AG04449 (cell line): ENCODE measurements around the gene PPM1K.

Experiments used
- CTCF ChIA-PET: fragments of 350-600 bp; formaldehyde crosslinking; extraction: SDS; loops from one replicate; lab custom pipeline; 2021; ENCODE audit warnings: antibody characterized with exemption; lab: Yijun Ruan, JAX
- POLR2A ChIA-PET: fragments of 400-600, 350-600 bp; formaldehyde crosslinking; extraction: SDS; loops from one replicate; lab custom pipeline; 2020; ENCODE audit warnings: antibody characterized with exemption, inconsistent platforms; lab: Yijun Ruan, JAX
- DNase-seq: peaks from one replicate; pipeline ENCODE4 v3.0.0-alpha.2; 2010; ENCODE audit warnings: low read depth, low spot score
- H3K4me3 ChIP-seq: 2 replicates; pipeline ENCODE4 v1.5.1; 2011; ENCODE audit warnings: low read depth, mild to moderate bottlenecking, control low read depth, low read length
- CTCF ChIP-seq: IDR thresholded peaks from one replicate; pipeline ENCODE4 v1.5.1; 2011; ENCODE audit warnings: mild to moderate bottlenecking, moderate library complexity, low read length, control low read depth, inconsistent platforms; ENCODE audit not compliant: insufficient read depth; ENCODE audit errors: missing control alignments

Gene PPM1K

GRCh38 chr4:88284439-88285234 is at the start of gene PPM1K:
Gene PPM1K, minus strand, starts transcription at chr4:88284561. Its CDS starts 5,978 bp downstream, at chr4:88278583.
- POLR2A ChIA-PET, result interaction anchor here (0.5 to 0.9 kb wide), 4 partner anchors 11 to 1481 kb away, joined by 3 to 10 read pairs (median 3); partner anchors contain the start of gene PYURF
- peak within 1 kb of the TSS; percentile 80 for H3K4me3 ChIP-seq
- CTCF ChIA-PET, result interaction anchor here (0.9 to 2.3 kb wide), 7 partner anchors 12 to 230 kb away, joined by 3 to 6 read pairs (median 4); no protein-coding TSS in a partner anchor
- DNase-seq, result peak; percentile 92
- peak; percentile 32 for TF ChIP-seq CTCF

DNA sequence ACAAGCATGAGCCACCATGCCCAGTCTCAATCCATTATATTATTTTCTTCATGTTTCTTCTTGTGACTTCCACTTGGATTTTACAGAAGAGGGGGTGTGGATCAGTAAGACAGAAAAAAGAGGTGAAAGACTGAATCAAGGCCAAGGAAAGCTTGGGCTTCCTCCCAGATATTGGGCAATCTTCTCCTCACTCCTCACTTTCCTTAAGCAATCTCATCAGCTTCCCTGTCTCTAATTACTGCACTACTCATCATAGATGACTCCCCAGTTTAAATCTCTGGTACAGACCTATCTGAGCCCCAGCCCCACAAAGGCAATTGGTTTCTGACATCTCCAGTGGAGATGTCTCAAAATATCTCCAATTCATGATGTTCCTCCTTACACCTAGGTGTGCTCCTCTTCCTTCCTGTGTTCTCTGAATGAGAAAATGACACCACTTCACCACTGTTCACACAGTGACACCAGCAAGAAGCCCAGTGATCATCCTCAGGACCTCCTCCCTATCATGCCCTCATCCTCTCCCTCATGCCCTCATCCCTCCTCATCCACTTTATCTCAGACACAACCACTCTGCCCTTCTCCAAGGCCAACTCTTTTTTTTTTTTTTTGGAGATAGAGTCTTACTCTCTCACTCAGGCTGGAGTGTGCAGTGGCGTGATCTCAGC is 49.5 kb upstream of the PPM1K start:
- TF ChIP-seq CTCF, result no peak
- ChIA-PET CTCF (no interaction called here), POLR2A (no interaction called here)
- no peak overlapping the region for H3K4me3 ChIP-seq
- DNase-seq, result no peak

- no peak for DNase-seq
- no peak for TF ChIP-seq CTCF
- no peak overlapping the region for H3K4me3 ChIP-seq
- CTCF ChIA-PET, result no interaction called here
- POLR2A ChIA-PET, result no interaction called here
These were observed 43.3 kb upstream of the PPM1K start for GRCh38 chr4:88327665-88328064.

GRCh38 chr4:88320780-88321373 is 36.5 kb upstream of the PPM1K start:
- DNase-seq, result no peak
- ChIA-PET CTCF (interaction anchor here (1.7 kb wide), 1 partner anchor 48 kb away, joined by 4 read pairs; no protein-coding TSS in a partner anchor), POLR2A (no interaction called here)
- no peak for TF ChIP-seq CTCF
- no peak overlapping the region for H3K4me3 ChIP-seq

DNA sequence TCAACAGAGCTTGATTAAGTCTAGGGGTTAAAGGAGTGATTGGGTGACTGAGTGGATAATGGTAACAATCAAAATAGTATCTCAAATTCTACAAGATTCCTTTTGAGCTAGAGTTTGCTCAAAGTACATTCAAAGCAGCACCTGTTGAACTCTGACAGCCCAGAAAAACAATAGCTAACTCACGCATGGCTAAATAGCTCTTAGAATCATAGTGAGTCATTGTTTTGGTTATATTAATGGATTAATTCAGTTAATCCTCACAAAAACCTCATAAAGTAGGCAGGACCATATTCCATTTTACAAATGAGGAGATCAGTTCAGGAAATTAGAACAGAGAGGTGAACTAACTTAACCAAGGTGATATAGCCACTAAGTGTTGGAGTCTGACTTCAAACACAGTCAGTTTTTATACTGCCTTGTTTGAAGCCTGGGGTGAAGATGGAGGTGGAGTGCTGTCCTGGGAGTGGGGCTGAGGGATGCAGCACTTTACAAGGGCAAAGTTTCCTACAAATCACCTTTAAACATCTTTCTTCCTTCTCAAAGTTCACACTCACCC is 35.9 kb upstream of the PPM1K start:
- DNase-seq, result no peak
- TF ChIP-seq CTCF, result no peak
- ChIA-PET POLR2A (no interaction called here), CTCF (no interaction called here)
- no peak overlapping the region for H3K4me3 ChIP-seq
